ENCODE results near the gene TRIM44.

TRIM44 gene

DNA sequence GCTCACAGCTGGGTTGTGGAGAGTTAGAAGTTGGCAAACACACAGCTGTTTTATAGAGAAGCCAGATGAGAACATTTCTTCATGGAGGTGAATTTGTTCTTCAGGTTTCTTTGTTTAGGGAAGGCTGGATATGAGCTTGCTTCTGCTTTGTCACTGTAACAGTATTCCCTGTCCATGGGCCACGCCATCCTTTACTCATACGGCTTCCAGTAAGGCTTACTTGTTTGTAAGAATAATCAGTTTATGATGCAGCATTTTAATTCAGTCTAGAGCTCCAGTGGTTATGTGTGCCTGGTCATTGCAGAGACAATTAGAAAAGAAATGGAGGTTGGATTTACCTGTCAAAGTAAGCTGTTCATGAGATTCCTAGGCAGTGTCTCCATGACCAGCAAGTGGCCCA is 131.8 kb downstream of the TRIM44 start:
- no peak for DNase-seq

DNA sequence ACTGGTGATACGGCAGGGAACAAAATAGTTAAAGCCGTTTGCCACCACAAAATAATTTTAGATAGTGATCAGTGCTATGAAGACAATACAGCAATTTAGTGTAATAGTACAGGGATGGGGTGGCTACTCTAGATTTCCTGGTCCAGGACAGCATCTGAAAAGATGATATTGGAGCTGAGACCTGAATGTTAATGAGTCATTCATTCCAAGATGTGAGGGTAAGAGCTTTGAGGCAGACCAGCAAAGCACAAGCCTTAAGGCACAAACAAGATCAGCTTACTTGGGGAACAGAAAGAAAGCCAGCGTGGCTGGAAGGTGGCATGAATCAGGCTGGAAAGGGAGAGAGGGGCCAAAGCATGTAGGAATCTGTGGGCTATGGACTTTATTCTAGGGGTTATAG is 132.3 kb downstream of the TRIM44 start:
- DNase-seq = no peak

DNA sequence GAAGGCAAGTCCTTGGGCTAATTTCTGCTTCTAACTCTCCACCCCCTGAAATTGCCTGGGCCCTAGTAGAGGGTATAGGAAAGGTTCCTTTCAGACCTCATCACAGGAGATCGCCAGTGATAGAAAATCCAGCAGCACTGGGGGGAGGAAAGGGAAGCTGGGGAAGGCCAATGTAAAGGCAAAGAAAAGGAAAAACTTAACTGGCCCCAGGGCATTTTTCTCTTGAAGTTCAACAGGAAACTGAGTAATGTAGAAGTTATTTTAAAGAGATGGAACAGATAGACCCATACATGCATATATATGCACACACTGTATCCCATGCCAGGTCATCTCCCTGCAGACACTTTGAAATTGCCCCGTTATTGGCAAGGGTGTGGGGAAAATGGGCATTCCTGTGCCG is 134.0 kb downstream of the TRIM44 start:
- no peak for DNase-seq

DNA sequence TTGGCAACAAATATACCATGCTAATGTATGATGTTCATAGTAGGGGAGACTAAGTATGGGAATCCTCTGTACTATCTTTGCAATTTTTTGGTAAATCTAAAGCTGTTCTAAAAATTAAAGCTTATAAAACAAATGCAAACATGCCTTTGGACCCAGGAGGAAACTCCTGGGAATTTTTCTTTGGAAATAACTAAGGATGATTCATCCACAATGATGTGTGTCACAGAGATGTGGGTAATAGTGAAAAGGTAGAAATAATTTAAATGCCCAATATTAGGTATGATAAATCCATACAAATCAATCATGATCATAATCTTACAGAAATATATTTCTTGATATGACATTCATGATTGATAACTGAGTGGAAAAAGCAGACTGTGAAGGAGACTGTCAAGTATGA is 135.8 kb downstream of the TRIM44 start:
- DNase-seq = no peak

DNA sequence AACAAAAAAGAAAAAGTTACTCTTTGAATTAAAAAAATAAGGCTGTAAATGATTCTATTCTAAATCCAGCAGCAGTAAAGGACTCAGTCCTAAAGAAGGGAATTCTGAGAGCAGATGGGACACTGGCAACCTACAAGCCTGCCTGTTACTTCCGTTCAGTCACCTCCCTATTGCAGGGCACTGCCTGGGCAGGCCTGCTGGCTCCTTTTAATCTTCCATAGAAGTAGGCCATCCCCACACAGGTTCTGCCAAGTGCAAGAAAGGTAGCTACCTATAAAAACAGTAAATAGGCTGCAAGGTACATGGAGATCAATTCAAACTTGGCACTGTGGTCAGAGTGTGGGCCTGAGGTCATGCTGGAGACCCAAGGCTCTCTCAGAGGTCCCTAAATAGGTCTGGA is 136.4 kb downstream of the TRIM44 start:
- no peak for DNase-seq

DNA sequence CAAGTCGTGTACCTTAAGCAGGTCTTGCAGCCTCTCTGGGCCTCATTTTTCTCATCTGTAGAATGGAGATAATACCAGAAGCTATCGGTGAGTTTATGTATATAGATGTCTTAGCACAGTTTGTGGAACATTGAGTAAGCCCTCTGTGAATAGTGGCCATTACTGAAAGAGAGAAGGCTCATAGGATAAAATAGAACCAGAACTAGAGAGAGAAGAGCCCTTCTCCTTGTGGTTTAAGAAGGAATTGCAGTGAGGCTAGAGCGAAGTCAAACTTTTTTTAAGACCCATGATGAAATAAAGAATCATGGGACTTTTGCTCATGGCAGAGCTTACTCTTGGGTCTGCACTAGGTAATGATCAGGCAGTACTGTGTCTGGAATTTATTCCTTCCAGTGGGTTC is 137.1 kb downstream of the TRIM44 start:
- DNase-seq = no peak

DNA sequence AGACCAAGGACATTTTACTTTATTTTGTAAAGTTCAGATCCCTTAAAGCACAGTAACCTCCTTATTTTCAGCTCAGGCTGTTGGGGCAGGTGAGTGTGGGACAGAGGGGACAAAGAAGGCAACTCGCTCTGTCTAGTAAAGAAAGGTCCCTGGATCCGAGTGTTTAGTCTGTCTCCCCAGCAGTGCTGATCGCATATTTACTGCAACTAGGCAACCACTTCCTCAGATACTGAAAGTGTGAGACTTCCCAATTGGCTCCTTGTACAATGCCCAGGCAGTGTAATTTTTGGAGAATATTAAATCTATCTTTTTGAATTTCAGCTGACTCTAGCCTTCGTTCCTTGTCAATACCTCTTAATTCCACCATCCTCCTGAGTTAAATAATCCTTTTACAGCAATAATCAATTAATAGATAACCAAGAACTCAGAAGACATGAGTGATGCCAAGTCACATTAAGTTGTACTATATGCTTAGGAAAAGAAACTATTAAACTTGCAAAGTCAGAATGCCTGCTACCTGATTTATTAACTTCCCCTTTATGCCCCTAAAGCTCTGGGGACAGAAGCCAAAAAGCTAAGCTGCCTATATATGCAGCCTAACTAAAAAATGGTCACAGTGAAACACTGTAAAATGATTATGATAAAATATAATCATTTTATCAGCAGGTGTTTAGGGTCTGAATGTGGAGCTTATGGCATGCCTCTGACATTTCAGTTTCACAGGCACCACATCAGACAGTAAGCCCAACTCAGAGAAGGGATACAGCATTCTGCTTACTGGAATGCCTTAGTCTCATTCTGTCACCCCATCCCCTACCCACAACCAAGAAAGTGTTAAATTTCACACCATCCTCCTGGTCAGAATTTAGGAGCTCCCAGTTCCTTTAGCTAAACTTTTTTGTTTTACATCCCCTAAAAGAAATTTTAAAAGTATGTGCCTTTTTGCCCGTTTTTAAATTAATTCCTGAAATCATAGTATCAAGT is 138.7 kb downstream of the TRIM44 start:
- DNase-seq = no peak

DNA sequence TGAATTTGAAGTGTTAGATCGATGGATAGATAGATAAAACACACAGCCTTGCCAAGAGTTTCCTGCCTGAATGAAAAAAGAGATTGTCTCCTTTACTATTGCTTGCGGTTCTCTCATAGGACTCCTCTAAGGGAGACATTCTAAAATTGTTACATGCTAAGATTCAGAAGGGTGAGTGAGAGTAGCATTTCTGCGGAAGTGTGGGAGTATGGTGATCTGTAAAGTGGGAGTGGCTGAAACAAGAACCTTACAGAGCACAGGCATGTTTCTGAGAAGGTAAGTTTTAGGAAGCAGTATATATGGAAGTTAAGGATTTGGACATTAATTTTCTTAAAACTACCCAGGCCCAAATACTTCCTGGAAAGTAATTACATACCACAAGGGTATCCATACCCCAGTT is 139.6 kb downstream of the TRIM44 start:
- DNase-seq = no peak

DNA sequence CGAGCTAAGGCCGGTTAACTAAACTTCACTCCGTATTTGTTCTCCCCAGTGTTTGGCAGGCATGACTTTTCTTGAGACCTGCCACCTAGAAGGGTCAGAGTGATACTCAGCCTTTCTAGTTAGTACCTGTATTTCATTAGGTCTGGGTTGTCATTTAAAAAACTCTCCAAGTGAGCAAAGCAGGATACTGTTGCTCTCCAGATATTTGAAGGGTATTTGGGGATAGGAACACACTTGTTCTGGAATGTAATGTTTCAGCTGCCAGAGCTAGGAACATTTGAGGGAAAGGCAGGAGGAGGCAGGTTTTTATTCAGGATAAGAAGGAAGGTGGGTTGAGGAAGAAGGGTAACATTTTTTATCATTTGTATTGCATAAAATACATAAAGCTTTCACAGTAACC is 140.1 kb downstream of the TRIM44 start:
- no peak for DNase-seq

DNA sequence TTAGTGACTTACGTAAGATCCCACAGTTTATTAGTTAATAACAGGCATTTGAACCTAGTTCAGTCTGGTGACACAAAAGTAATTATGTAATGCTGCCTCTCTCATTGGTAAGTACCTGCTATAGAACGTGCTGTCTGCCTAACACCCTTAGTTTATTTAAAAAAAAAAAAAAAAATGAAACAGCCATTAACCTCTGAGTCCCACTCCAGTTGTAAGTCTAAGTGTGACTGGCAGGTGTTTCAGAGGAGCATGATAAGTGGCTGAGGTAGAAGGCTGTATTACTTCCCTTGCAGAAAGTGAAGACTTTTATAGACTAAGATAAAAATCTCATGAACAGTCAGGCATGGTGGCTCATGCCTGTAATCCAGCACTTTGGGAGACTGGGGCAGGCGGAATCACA is 140.5 kb downstream of the TRIM44 start:
- DNase-seq = no peak

DNA sequence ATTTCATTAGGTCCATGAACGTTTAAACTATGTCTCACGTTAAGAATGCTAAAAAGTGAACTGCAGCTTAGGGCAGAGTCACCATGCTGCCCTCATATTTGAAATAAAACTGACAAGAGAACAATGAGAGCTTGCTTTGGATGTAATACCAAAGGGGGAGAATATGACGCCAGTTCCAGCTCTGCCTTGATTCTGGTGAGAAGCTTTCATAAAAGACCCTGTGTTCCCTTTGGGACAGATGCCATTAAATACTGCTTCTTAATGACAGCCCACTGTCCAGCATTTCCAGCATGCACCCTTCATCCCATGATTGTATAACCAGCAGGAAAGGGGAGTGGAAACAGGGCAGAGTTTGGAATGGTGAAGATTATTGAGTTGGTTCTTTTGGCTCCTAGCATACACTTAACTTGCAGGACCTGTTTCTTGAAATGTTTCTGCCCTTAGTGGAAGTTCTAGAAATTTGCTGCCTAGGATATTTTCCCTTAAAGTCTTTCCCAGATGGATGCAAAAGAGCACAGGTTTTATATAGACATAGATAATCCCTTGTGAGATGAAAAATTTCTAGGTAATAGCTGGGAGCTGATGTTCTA is 142.0 kb downstream of the TRIM44 start:
- no peak for DNase-seq

DNA sequence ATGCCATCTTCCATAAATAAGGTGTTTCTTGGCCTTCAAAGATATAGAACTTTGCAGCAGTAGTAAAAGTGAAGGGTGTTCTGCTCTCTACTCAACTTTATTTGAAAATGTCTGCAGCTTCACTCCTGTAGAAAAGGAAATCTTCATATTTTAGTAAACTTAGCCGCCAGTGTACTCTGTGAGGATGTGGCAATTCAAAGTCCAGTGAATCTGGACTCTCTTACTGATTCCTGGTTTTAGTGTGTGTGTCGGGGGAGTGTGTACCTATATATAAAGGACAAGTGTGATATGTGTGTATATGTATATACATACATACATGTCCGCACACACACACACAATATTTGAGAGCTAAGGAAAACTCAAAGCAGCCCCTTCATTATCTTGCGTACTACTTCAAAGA is 147.0 kb downstream of the TRIM44 start:
- no peak for DNase-seq

DNA sequence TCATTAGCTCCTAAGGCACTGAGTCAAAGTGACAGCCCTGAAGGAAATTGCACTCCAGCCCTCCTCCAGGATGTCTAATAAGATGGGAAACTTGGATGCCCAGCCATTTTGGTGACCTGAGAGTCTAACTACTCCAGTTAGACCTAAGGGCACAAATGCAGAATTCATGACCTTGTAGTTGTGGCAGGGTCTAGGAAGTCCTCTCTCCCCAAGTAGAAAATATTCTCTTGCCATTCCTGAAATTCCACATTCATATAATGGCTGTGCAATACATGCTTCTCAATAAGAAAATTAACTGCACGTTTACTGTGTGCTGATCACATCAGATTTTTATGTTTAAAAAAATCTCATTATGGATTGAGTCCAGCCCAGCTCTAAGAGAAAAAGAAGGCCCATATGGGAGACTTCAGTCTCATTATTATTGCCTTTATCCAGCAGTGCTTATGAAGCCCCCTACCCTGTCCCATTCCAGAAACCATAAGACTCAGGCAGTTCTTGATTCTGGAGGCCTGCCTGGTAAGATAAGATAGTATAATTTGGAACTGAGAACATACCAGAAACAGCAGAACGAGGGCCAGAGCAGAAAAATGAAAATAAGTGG is 147.6 kb downstream of the TRIM44 start:
- no peak for DNase-seq

DNA sequence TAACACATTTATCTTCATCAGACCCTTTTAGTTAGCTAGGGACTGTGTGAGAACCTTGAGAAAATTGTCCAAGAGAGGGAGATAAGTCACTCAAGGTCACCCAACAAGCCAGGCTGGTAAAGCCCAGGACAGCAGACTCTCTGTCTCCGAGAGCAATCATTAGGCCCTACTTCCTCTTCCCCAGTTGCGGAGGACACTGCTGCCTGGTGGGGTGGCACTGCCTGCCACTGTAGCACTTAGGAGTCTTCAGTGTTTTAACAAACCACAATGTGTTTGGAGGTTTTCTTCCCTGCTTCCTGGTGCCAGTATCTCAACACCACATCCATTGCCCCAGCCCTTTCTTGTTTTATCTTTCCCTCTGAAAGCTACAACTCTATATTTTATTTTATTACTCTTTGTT is 149.2 kb downstream of the TRIM44 start:
- DNase-seq = no peak

DNA sequence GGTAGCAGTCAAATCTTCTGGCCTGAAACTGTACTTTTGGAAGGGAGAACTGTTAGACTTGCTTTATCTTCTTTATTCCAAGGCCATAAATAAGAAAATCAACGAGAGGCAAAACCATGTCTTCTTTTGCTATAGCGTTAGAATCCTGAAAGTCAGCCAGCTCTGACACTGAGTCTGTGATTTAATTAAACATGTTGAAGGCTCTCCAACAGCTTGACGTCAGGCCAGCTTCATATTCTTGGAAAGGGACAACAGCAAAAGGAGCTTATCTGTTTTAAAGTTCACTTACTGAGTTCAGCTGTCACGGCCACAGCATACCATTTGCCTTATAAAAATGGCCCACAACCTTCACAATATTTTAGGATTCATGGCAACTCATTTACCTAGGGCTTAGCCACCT is 150.3 kb downstream of the TRIM44 start:
- no peak for DNase-seq

DNA sequence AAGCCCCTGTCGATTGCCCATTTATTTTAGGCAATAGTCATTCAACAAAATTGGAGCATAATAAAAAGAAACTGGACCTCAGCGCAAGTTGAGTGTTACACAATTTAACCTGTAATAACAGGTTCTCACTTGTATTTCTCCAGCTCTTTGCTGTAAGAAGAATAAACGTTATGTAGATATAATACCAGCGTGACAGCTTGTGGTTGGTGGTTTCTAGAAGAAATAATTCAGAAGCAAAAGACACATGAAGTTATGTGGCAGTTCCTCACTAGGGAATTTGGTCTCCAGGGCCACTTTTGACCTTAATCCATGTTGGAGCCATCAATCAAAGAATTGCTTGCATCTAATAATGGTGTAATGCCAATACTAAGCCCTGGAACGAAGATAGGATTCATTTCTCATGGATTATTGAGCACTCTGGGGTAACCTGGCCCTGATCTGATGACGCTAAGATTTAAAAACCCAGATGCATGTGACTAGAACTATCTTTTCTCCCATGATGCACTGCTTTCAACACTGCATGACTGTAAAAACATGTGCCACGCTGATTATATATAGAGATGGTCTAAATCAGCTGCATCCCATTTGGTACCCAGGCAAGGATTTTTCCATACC is 151.6 kb downstream of the TRIM44 start:
- no peak for DNase-seq

DNA sequence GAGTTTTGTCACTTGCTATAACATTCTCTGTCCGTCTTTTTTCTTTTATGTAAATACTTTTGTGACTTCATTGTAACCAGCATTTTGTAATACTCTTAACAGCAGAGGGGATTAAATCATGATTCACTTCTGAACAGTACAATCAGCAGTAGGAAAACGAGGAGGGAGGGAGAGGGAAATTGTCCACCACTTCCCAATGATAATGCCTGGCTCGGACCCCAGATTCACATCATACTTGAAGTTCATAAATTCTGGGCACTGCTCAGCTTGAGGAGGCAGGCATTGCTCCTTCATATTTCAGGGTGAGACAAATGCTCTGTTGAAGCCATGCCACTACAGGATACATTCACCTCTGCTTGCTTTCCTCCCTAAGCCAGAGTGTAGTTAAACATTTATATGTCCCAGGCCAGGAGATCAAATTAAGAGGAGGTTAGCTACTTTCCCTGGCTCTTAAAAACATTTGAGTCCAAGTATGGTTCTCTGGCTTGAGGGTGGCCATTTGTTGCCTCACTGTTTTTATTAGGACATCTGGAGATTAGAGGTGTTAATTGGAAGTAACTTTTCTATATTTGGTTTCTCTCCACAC is 152.2 kb downstream of the TRIM44 start:
- no peak for DNase-seq

DNA sequence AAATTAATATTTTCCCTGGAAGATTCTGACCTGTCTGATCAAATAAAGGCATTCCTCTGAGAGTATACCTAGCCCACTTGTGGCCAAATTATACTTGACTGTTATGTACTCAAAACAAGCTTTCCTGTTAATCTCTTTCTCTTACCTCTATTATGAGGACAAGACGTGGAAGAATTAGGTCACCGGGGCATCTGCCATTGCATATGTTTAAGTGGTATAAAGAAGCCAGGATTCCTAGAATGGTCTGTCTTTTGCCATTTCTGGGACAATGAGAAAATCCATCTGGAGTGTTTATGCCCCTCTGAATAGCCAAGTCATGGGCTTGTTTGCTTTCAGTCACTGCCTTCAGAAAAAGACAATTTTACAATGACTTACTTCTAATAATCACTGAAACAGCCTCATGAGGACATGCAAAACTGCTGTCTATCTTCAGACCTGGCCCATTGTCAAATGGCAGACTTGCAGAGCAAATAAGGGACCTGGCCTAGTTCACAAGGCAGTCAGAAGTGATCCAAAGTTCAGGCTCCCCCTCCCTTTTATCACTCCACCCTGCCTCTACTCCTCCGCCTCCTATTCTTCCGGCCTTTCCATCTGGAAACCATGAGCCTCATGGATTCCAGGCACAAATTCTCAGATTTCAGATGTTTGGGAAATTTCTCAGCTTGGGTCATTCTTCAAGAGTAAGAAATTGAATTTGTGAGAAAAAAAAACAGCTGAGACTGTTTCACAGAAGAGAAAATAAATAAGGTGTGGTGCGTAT is 153.2 kb downstream of the TRIM44 start:
- DNase-seq = no peak

DNA sequence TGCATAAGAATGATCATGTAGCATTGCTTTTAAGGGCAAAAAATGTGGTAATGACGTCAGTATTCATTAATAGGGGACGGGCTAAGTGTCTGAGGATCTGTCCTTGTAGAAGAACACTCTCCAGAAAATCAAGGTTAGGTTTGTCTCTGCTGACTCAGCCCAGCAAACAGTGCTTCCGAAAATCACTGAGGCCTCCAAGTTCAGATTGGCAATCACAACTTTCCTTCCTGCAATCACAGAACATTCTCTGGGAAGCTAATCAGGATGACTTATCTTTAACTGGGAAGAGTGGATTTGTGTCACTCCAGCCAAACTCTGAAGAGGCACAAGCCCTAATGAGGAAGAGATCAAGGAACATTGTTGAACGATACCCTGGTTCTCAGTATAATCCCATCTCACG is 158.0 kb downstream of the TRIM44 start:
- DNase-seq = no peak

DNA sequence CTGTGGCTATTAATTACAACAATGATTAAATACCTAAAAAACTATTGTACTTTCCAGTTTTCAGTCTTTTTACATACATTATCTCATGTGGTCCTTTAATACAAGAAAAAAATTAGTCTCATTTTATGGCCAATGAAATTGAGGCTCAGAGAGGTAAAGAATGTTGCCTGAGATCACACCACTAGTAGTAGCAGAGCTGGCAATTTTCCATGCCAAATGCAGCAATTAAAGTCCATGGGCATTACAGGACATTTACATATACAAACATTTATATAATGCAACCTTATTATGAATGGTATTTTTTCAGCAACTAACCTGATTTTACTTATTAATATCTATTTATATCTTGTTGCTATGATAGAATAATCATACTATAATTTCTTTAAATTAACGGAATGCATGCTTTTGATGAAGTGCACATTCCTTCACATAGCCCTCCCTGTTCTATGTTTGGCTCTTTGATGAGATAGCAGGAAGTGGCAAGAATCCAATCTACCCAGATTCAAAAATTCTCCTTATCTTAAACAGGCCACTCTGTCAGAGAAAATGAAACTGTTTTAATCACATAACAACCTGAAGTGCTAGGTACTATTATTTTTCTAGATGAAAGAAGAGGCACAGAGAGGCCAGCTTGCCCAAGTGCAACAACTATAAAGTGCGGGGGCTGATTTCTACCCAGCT is 160.4 kb downstream of the TRIM44 start:
- DNase-seq = no peak

DNA sequence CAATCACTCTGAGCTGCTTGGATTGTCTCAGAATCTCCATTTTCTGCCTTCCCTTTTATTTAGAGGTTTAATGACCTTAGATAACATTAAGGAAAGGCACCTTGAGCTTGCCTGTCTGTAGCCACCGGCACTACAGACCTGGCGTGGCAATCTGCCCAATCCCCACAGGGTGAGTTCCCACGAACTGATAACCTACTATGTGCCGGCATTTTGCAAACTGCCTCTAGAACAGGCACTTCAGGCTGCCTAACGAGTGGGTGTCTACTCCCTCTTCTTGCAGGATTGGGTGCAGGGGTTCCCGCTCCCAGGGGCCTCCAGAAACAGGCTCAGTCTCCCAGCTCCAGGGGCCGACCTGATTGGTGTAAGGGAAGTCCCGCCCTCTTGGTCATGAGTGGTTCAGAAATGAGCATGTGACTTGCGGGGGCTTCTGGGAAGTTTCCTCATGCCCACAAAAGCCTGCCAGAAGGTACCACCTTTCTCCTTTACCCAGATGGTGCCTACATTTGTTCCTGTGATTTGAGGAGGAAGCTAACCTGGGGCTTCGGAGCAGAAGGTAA is 161.2 kb downstream of the TRIM44 start:
- DNase-seq = no peak

DNA sequence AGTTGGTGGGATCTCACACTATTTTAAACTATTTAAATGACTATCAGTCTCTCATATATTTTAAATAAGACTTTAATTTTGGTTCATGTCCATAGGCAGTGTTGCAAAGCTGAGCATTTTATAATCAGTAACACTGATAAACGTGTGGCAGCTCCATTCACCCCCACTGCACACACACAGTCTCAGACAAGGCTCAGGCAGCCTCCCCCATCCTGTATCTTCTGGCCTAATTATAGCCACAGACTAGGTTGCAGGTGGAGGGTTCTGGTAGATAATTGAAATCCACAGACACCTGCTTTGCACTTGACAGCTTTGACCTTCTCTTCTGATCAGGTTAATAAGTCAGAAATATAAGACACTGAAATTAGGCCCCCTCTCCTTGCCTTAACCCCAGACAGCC is 162.8 kb downstream of the TRIM44 start:
- no peak for DNase-seq

Measured in stimulated activated CD4-positive, alpha-beta T cell treated with anti-CD3 and anti-CD28 coated beads, Interleukin-2, amount 100 ng/mL, for 48 hours (primary cell).